ENCODE results near the gene OR6T1.

The OR6T1 gene

DNA sequence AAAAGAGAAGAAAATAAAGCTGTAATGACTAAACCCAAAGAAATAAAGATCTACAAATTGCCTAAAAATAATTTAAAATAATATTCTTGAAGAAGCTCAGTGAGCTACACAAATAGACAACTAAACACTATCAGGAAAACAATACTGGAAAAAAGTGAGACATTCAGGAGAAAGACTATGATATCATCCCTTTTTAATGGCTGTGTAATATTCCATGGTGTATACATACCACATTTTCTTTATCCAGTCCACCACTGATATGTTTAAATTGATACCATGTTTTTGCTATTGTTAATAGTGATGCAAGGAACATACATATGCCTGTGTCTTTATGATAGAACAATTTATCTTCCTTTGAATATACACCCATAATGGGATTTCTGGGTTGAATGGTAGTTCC is 13.1 kb upstream of the OR6T1 start:
- TF ChIP-seq POLR2A (IDR thresholded peaks at IDR 0.05; ENCODE audit: extremely low read depth, insufficient read length): no peak
- TF ChIP-seq, protein P1, sequence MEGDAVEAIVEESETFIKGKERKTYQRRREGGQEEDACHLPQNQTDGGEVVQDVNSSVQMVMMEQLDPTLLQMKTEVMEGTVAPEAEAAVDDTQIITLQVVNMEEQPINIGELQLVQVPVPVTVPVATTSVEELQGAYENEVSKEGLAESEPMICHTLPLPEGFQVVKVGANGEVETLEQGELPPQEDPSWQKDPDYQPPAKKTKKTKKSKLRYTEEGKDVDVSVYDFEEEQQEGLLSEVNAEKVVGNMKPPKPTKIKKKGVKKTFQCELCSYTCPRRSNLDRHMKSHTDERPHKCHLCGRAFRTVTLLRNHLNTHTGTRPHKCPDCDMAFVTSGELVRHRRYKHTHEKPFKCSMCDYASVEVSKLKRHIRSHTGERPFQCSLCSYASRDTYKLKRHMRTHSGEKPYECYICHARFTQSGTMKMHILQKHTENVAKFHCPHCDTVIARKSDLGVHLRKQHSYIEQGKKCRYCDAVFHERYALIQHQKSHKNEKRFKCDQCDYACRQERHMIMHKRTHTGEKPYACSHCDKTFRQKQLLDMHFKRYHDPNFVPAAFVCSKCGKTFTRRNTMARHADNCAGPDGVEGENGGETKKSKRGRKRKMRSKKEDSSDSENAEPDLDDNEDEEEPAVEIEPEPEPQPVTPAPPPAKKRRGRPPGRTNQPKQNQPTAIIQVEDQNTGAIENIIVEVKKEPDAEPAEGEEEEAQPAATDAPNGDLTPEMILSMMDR (IDR thresholded peaks at IDR 0.05; ENCODE audit: low read depth, low read length): no peak
- TF ChIP-seq MYC (IDR thresholded peaks at IDR 0.05; ENCODE audit: low read depth, low read length): no peak
- TF ChIP-seq, protein P2, sequence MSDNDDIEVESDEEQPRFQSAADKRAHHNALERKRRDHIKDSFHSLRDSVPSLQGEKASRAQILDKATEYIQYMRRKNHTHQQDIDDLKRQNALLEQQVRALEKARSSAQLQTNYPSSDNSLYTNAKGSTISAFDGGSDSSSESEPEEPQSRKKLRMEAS (IDR thresholded peaks at IDR 0.05; ENCODE audit: low read depth, low read length): no peak
- DNase-seq (ENCODE audit: low read depth): no peak
- no peak overlapping the region for H3K4me3 ChIP-seq (ENCODE audit: low read depth, low read length)

DNA sequence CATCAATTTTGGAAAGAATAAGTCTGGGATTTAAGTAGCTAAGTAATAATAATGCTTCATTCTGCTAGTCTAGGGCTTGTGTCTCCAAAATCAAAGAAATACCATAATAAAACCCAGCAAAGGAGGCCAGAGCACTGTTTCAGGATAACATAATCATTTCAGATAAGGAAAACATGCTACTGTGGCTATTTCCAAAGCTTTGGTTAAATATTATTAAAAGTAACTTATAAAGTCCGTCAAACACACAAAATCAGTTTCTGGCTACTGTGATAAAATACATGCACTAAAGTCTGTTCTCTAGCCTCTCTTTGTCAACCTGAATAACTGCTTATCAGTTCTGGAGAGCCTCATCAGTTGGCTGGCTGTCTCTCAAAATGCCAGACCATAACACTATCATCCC is 1.5 kb upstream of the OR6T1 start:
- no peak for TF ChIP-seq POLR2A (IDR thresholded peaks at IDR 0.05; ENCODE audit: extremely low read depth, insufficient read length)
- TF ChIP-seq, protein P2 (IDR thresholded peaks at IDR 0.05; ENCODE audit: low read depth, low read length): no peak
- TF ChIP-seq, protein P1 (IDR thresholded peaks at IDR 0.05; ENCODE audit: low read depth, low read length): no peak
- no peak for TF ChIP-seq MYC (IDR thresholded peaks at IDR 0.05; ENCODE audit: low read depth, low read length)
- DNase-seq (ENCODE audit: low read depth): no peak

DNA sequence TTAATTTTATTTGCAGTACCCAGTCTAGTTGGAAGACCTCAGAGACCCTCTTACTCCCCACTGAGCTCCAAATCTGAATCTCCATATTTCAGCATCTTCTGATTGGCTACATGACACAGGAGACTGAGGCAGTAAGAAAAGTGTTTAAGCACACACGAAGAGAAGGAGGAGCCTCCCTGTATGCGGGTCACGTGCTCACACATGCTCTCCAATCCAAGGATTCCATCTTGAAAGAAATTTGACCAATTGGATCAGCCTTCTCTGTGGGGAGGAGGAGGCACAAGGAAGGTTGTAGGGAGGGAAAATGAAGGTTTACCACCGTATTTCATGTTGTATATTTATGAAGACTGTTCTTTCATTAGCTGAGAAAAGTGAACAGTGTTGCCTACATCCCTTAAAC is 1.2 kb downstream of the OR6T1 start:
- DNase-seq (ENCODE audit: low read depth): no peak
- no peak overlapping the region for H3K4me3 ChIP-seq (ENCODE audit: low read depth, low read length)
- TF ChIP-seq, protein P1 (IDR thresholded peaks at IDR 0.05; ENCODE audit: low read depth, low read length): no peak
- TF ChIP-seq MYC (IDR thresholded peaks at IDR 0.05; ENCODE audit: low read depth, low read length) (no peak), POLR2A (IDR thresholded peaks at IDR 0.05; ENCODE audit: extremely low read depth, insufficient read length) (no peak)

More for the DNA sequence above, 1.5 kb upstream of the OR6T1 start:
- no peak overlapping the region for H3K4me3 ChIP-seq (ENCODE audit: low read depth, low read length)

DNA sequence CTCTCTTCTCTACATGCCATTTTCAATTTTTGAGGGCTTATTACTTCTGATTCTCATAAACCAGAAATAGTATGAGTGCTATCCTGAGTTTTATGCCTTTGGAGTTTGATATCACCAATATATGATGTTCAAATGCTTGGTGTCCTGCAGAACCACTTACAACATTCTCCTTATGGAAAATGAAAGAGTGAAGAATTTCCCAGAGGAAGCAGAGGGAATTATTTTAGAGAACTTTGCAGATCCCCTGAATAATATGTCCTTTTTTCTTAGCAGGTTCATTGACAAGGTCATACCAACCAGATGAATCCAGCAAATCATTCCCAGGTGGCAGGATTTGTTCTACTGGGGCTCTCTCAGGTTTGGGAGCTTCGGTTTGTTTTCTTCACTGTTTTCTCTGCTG is 4.3 kb downstream of the OR6T1 start, which contains the start of gene OR4D5:
Gene OR4D5 (plus strand): TSS at position 301 of the 400 bp plus-strand sequence. CDS start 0 bp downstream, at position 301.
- TF ChIP-seq, protein P2 (IDR thresholded peaks at IDR 0.05; ENCODE audit: low read depth, low read length): no peak
- TF ChIP-seq POLR2A (IDR thresholded peaks at IDR 0.05; ENCODE audit: extremely low read depth, insufficient read length): no peak
- TF ChIP-seq, protein P1 (IDR thresholded peaks at IDR 0.05; ENCODE audit: low read depth, low read length): no peak
- no peak for TF ChIP-seq MYC (IDR thresholded peaks at IDR 0.05; ENCODE audit: low read depth, low read length)

DNA sequence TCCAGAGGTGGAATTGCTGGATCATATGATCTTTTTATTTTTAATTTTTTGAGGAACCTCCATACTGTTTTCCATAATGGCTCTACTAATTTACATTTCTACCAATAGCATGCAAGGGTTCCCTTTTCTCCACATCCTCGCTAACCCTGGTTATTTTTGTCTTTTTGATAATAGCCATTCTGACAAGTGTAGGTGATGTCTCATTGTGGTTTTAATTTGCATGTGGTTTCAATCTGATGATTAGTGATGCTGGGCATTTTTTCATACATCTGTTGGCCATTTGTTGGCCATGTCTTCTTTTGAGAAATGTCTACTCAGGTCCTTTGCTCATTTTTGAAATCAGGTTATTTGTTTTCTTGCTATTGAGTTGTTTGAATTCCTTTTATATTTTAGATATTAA is 19.6 kb downstream of the OR6T1 start:
- no peak overlapping the region for H3K4me3 ChIP-seq (ENCODE audit: low read depth, low read length)
- no peak for DNase-seq (ENCODE audit: low read depth)
- TF ChIP-seq, protein P1 (IDR thresholded peaks at IDR 0.05; ENCODE audit: low read depth, low read length): no peak
- TF ChIP-seq MYC (IDR thresholded peaks at IDR 0.05; ENCODE audit: low read depth, low read length): no peak
- TF ChIP-seq POLR2A (IDR thresholded peaks at IDR 0.05; ENCODE audit: extremely low read depth, insufficient read length): no peak
- TF ChIP-seq, protein P2 (IDR thresholded peaks at IDR 0.05; ENCODE audit: low read depth, low read length): no peak

More for the DNA sequence above, 4.3 kb downstream of the OR6T1 start, which contains the start of gene OR4D5:
- no peak for DNase-seq (ENCODE audit: low read depth)
- no peak within 1 kb of the TSS for H3K4me3 ChIP-seq (ENCODE audit: low read depth, low read length)

DNA sequence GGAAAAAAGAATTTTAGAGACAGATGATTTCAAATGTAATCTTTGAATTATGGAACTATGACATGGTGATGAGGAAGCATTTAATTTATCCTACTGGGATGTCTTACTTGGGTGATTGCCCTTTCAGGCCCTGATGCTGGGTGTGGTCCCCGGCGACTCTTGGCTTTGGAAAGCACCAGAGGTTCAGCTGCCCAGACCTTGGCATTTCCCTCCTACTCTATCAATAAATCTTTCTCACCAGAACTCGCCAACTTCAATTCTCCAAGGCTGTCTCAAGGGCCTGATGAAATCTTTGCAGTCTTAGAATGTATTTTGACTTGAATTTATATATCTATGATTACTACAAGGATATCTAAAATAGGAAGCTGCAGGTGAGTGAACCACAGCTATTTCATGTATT is 22.7 kb downstream of the OR6T1 start:
- no peak for DNase-seq (ENCODE audit: low read depth)
- TF ChIP-seq MYC (IDR thresholded peaks at IDR 0.05; ENCODE audit: low read depth, low read length): no peak
- no peak overlapping the region for H3K4me3 ChIP-seq (ENCODE audit: low read depth, low read length)
